Measurements from ENCODE around the gene PCP4.

DNA sequence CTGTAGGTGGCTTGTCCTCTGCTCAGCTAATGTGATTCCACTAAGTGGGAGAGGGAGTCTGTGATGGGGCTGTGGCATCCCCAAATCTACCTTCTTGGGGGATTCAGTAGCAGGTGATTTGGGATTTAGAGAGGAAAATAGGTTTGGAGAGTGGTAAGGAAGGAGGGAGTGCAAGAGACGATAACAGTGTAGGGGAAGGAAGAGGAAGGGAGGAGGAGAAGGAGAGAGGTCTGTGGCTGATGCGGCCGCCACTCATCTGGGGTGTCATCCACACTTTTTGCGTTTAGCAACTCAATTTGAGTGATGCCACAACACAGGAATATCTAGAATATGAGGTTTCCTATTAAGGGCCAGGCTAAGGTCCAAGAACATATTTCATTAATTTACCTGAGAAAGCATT, 23.8 kb upstream of the PCP4 start:
- no peak for TF ChIP-seq EZH2 (IDR thresholded peaks at IDR 0.05; ENCODE audit: low read length)
- no peak for TF ChIP-seq CTCF (optimal IDR thresholded peaks at IDR 0.05 in 1 of 3, IDR thresholded peaks at IDR 0.05 in 1 of 3, conservative IDR thresholded peaks at IDR 0.05 in 1 of 3; ENCODE audit: extremely low read depth in 1 of 3, insufficient read depth in 2 of 3, low read length in 3 of 3)

Data from keratinocyte (primary cell).